ENCODE results near the gene IGBP1.
A peak's percentile ranks its signal among the peaks of the same experiment; 100 is the strongest.

IGBP1 gene

GRCh38 chrX:70132877-70133302, 357 bp upstream of the IGBP1 start:
- TF ChIP-seq REST (IDR thresholded peaks at IDR 0.05; ENCODE audit: insufficient read depth in 1 of 2, low read depth in 2 of 2, low read length in 2 of 2) = no peak
- TF ChIP-seq POLR2AphosphoS5 (IDR thresholded peaks at IDR 0.05; ENCODE audit: low read depth, low read length) = 0 out of 2 replicates have a peak, but pooled peaks have one; percentile 4

DNA sequence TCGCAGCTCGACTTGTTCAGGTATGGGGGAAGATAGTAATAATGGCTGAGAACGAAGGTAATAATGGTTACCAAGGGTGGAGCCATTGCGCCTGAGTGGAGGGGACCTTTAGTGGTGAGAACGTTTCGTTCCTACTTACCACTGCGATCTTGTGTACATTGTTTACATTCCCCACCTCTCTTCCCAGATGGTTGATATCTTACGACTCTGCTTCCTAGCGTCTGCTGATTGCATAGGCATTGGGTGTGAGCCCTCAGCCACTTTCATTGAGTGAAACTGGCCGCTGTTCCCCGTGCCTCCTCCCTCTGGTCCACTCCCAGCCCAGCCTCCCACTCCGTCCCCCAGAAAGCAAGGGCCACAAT, 850 bp downstream of the IGBP1 start:
- TF ChIP-seq REST (IDR thresholded peaks at IDR 0.05; ENCODE audit: insufficient read depth in 1 of 2, low read depth in 2 of 2, low read length in 2 of 2) (no peak), FOXP2 (optimal IDR thresholded peaks at IDR 0.05; ENCODE audit: borderline replicate concordance, extremely low read depth, extremely low read length, insufficient read depth) (no peak), TAF1 (IDR thresholded peaks at IDR 0.05; ENCODE audit: borderline replicate concordance, insufficient read depth, low read length) (no peak), POLR2AphosphoS5 (IDR thresholded peaks at IDR 0.05; ENCODE audit: low read depth, low read length) (no peak), SIN3A (IDR thresholded peaks at IDR 0.05; ENCODE audit: borderline replicate concordance, insufficient read depth, low read length) (no peak)

DNA sequence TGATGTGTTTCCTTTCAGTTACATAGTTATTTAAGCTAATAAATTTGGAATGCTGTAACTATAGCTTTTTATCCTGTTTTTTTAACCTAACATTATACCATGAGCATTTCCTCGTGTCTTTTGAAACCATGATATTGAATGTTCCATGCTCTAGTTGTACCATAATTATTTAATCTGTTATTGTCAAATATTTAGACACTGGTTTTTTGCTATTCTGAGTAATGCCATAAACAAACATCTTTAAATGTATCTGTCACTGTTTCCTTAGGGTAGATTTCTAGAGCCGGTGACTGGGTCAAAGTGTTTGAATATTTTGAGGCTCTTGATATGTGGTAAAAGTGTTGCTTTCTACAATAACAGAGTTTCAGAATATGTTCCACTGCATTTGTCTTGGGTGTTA, 5.4 kb downstream of the IGBP1 start:
- no peak for TF ChIP-seq FOXP2 (optimal IDR thresholded peaks at IDR 0.05; ENCODE audit: borderline replicate concordance, extremely low read depth, extremely low read length, insufficient read depth)
- no peak for TF ChIP-seq REST (IDR thresholded peaks at IDR 0.05; ENCODE audit: insufficient read depth in 1 of 2, low read depth in 2 of 2, low read length in 2 of 2)
- TF ChIP-seq POLR2AphosphoS5 (IDR thresholded peaks at IDR 0.05; ENCODE audit: low read depth, low read length) = no peak
- TF ChIP-seq TAF1 (IDR thresholded peaks at IDR 0.05; ENCODE audit: borderline replicate concordance, insufficient read depth, low read length) = no peak
- no peak for TF ChIP-seq SIN3A (IDR thresholded peaks at IDR 0.05; ENCODE audit: borderline replicate concordance, insufficient read depth, low read length)

DNA sequence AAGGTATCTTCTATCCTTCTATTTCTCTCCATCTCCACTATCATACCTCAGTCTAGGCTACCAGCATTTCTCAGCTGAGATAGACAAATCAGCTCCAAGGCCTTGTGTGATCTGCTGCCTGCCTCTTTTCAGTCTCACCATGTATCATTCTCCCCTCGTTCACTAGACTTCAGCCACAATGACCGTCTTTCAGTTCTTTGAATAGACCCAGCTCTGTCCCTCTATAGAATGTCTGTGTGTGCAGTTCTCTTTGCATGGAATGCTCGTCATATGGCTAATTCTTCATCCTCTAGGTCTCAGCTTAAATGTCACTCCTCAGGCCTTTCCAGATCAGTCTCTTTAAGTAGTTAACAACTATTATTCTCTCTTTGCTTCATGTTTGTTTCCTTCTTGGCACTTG, 6.5 kb downstream of the IGBP1 start:
- TF ChIP-seq FOXP2 (optimal IDR thresholded peaks at IDR 0.05; ENCODE audit: borderline replicate concordance, extremely low read depth, extremely low read length, insufficient read depth) = no peak
- no peak for TF ChIP-seq SIN3A (IDR thresholded peaks at IDR 0.05; ENCODE audit: borderline replicate concordance, insufficient read depth, low read length)
- no peak for TF ChIP-seq POLR2AphosphoS5 (IDR thresholded peaks at IDR 0.05; ENCODE audit: low read depth, low read length)
- no peak for TF ChIP-seq REST (IDR thresholded peaks at IDR 0.05; ENCODE audit: insufficient read depth in 1 of 2, low read depth in 2 of 2, low read length in 2 of 2)
- no peak for TF ChIP-seq TAF1 (IDR thresholded peaks at IDR 0.05; ENCODE audit: borderline replicate concordance, insufficient read depth, low read length)

DNA sequence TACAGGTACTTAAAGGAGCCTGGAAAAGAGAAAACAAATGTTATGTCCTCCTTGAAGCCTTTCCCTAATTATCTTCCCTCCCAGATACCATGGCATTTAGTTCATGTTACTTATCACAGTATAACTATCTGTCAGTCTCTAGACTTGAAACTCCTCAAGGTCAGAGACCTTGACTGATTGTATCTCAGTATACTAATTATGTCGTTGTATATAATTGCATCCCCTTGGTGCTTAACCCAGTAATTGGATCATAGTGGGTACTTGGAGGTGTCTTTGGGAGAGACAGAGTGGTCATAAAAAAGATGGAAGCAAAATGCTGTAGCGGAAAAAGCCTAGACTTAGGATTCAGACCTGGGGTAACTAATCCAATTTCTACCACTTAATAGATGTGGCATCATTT, 8.1 kb downstream of the IGBP1 start:
- TF ChIP-seq TAF1 (IDR thresholded peaks at IDR 0.05; ENCODE audit: borderline replicate concordance, insufficient read depth, low read length) (no peak), FOXP2 (optimal IDR thresholded peaks at IDR 0.05; ENCODE audit: borderline replicate concordance, extremely low read depth, extremely low read length, insufficient read depth) (no peak), SIN3A (IDR thresholded peaks at IDR 0.05; ENCODE audit: borderline replicate concordance, insufficient read depth, low read length) (no peak), POLR2AphosphoS5 (IDR thresholded peaks at IDR 0.05; ENCODE audit: low read depth, low read length) (no peak), REST (IDR thresholded peaks at IDR 0.05; ENCODE audit: insufficient read depth in 1 of 2, low read depth in 2 of 2, low read length in 2 of 2) (no peak)
